ENCODE measurements around the gene CNTNAP3B.
"Not testable (repeated sequence)": the region's sequence is repeated elsewhere in the genome, so short reads cannot be mapped to it uniquely, and the experiment has no call there.

Gene CNTNAP3B

GRCh38 chr9:42053874-42054273, 75.4 kb downstream of the CNTNAP3B start:
- H3K4me1 ChIP-seq (ENCODE audit: insufficient read depth, insufficient read length); H3K9me3 ChIP-seq (ENCODE audit: insufficient read depth, low read length); H3K36me3 ChIP-seq (ENCODE audit: insufficient read depth, insufficient read length, low read length); H3K4me3 ChIP-seq (ENCODE audit: insufficient read length, low read depth); DNase-seq (ENCODE audit: low read depth, low spot score); H3K27me3 ChIP-seq (ENCODE audit: insufficient read depth, insufficient read length); H3K9ac ChIP-seq (ENCODE audit: insufficient read length, low read depth): not testable (repeated sequence)

- H3K4me1 ChIP-seq (ENCODE audit: insufficient read depth, insufficient read length); H3K9me3 ChIP-seq (ENCODE audit: insufficient read depth, low read length): not testable (repeated sequence)
These were observed 78.5 kb downstream of the CNTNAP3B start for GRCh38 chr9:42050701-42051100.

GRCh38 chr9:42044422-42045010, 84.7 kb downstream of the CNTNAP3B start:
- H3K9me3 ChIP-seq (ENCODE audit: insufficient read depth, low read length) = not testable (repeated sequence)

More at GRCh38 chr9:42050701-42051100, 78.5 kb downstream of the CNTNAP3B start:
- not testable (repeated sequence) for H3K9ac ChIP-seq (ENCODE audit: insufficient read length, low read depth); H3K27me3 ChIP-seq (ENCODE audit: insufficient read depth, insufficient read length); H3K4me3 ChIP-seq (ENCODE audit: insufficient read length, low read depth); DNase-seq (ENCODE audit: low read depth, low spot score); H3K36me3 ChIP-seq (ENCODE audit: insufficient read depth, insufficient read length, low read length)

GRCh38 chr9:42033541-42033940, 95.7 kb downstream of the CNTNAP3B start:
- not testable (repeated sequence) for H3K9ac ChIP-seq (ENCODE audit: insufficient read length, low read depth); DNase-seq (ENCODE audit: low read depth, low spot score); H3K36me3 ChIP-seq (ENCODE audit: insufficient read depth, insufficient read length, low read length); H3K27me3 ChIP-seq (ENCODE audit: insufficient read depth, insufficient read length); H3K4me1 ChIP-seq (ENCODE audit: insufficient read depth, insufficient read length); H3K4me3 ChIP-seq (ENCODE audit: insufficient read length, low read depth); H3K9me3 ChIP-seq (ENCODE audit: insufficient read depth, low read length)

More at GRCh38 chr9:42044422-42045010, 84.7 kb downstream of the CNTNAP3B start:
- H3K36me3 ChIP-seq (ENCODE audit: insufficient read depth, insufficient read length, low read length); DNase-seq (ENCODE audit: low read depth, low spot score); H3K27me3 ChIP-seq (ENCODE audit: insufficient read depth, insufficient read length); H3K4me3 ChIP-seq (ENCODE audit: insufficient read length, low read depth); H3K9ac ChIP-seq (ENCODE audit: insufficient read length, low read depth); H3K4me1 ChIP-seq (ENCODE audit: insufficient read depth, insufficient read length): not testable (repeated sequence)

- H3K9ac ChIP-seq (ENCODE audit: insufficient read length, low read depth); H3K9me3 ChIP-seq (ENCODE audit: insufficient read depth, low read length); H3K36me3 ChIP-seq (ENCODE audit: insufficient read depth, insufficient read length, low read length); H3K27me3 ChIP-seq (ENCODE audit: insufficient read depth, insufficient read length); H3K4me1 ChIP-seq (ENCODE audit: insufficient read depth, insufficient read length); H3K4me3 ChIP-seq (ENCODE audit: insufficient read length, low read depth); DNase-seq (ENCODE audit: low read depth, low spot score): not testable (repeated sequence)
These were observed 108.6 kb downstream of the CNTNAP3B start for GRCh38 chr9:42020639-42021038.

GRCh38 chr9:42018220-42018922, 110.9 kb downstream of the CNTNAP3B start:
- not testable (repeated sequence) for H3K9me3 ChIP-seq (ENCODE audit: insufficient read depth, low read length); H3K9ac ChIP-seq (ENCODE audit: insufficient read length, low read depth); H3K27me3 ChIP-seq (ENCODE audit: insufficient read depth, insufficient read length); DNase-seq (ENCODE audit: low read depth, low spot score); H3K4me3 ChIP-seq (ENCODE audit: insufficient read length, low read depth); H3K36me3 ChIP-seq (ENCODE audit: insufficient read depth, insufficient read length, low read length); H3K4me1 ChIP-seq (ENCODE audit: insufficient read depth, insufficient read length)

DNA sequence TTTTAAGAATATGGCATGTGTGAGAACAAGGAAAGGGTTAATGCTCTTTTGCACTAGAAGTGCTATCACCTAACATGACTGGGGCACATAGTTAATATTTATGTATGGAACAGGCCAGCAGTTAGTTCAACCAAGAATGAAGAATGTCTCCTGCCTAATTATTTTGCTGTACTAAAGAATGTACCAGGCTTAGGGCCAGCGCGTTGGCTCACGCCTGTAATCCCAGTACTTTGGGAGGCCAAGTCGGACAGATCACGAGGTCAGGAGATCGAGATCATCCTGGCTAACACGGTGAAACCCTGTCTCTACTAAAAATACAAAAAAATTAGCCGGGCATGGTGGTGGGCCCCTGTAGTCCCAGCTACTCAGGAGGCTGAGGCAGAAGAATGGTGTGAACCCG, 114.9 kb downstream of the CNTNAP3B start:
- not testable (repeated sequence) for H3K9me3 ChIP-seq (ENCODE audit: insufficient read depth, low read length); H3K27me3 ChIP-seq (ENCODE audit: insufficient read depth, insufficient read length); H3K9ac ChIP-seq (ENCODE audit: insufficient read length, low read depth); DNase-seq (ENCODE audit: low read depth, low spot score); H3K4me1 ChIP-seq (ENCODE audit: insufficient read depth, insufficient read length); H3K36me3 ChIP-seq (ENCODE audit: insufficient read depth, insufficient read length, low read length); H3K4me3 ChIP-seq (ENCODE audit: insufficient read length, low read depth)

GRCh38 chr9:41991607-41992006, 137.6 kb downstream of the CNTNAP3B start:
- DNase-seq (ENCODE audit: low read depth, low spot score); H3K27me3 ChIP-seq (ENCODE audit: insufficient read depth, insufficient read length); H3K4me3 ChIP-seq (ENCODE audit: insufficient read length, low read depth); H3K4me1 ChIP-seq (ENCODE audit: insufficient read depth, insufficient read length); H3K36me3 ChIP-seq (ENCODE audit: insufficient read depth, insufficient read length, low read length); H3K9ac ChIP-seq (ENCODE audit: insufficient read length, low read depth); H3K9me3 ChIP-seq (ENCODE audit: insufficient read depth, low read length): not testable (repeated sequence)

DNA sequence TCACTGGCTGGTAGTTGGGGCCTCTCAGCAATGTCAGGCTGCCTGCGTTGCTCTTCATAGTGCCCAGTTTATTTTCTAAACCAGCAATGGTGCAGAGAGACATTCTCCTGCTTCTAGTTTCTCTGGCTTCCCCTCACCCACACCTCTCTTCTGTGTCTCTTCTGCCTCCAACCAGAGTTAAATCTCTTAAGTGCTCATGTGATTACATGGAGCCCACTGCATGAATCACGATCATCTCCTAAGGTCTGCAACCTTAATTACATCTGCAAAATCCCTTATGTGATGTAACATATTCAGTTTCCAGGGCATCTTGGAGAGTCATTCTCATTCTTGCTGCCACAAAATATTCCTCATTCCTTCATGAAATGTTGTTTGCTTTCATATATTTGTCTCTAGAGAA, 149.0 kb downstream of the CNTNAP3B start:
- H3K27me3 ChIP-seq (ENCODE audit: insufficient read depth, insufficient read length); H3K9ac ChIP-seq (ENCODE audit: insufficient read length, low read depth); DNase-seq (ENCODE audit: low read depth, low spot score); H3K9me3 ChIP-seq (ENCODE audit: insufficient read depth, low read length); H3K4me3 ChIP-seq (ENCODE audit: insufficient read length, low read depth); H3K4me1 ChIP-seq (ENCODE audit: insufficient read depth, insufficient read length); H3K36me3 ChIP-seq (ENCODE audit: insufficient read depth, insufficient read length, low read length): not testable (repeated sequence)

GRCh38 chr9:41977965-41978600, 151.1 kb downstream of the CNTNAP3B start:
- not testable (repeated sequence) for H3K4me1 ChIP-seq (ENCODE audit: insufficient read depth, insufficient read length); H3K36me3 ChIP-seq (ENCODE audit: insufficient read depth, insufficient read length, low read length); H3K9ac ChIP-seq (ENCODE audit: insufficient read length, low read depth); H3K27me3 ChIP-seq (ENCODE audit: insufficient read depth, insufficient read length); H3K9me3 ChIP-seq (ENCODE audit: insufficient read depth, low read length); H3K4me3 ChIP-seq (ENCODE audit: insufficient read length, low read depth); DNase-seq (ENCODE audit: low read depth, low spot score)

DNA sequence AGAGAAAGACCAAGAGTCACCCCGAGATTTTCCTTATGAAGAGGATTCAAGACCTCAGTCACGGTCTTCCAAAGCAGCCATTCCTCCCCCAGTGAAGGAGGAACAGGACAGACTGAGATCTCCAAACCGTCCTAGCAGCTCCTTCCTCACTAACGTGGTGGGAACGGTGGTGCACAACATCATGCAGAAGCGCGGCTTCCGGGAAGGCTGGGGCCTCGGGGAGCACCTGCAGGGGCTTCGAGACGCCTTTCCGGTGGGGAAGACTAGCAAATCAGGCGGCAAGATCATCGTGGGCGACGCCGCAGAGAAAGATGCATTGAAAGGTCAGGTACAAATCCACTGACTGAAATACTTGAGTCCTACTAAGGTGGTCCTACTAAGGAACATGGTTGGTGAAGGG, 154.3 kb downstream of the CNTNAP3B start:
- not testable (repeated sequence) for H3K4me3 ChIP-seq (ENCODE audit: insufficient read length, low read depth); H3K27me3 ChIP-seq (ENCODE audit: insufficient read depth, insufficient read length); DNase-seq (ENCODE audit: low read depth, low spot score); H3K36me3 ChIP-seq (ENCODE audit: insufficient read depth, insufficient read length, low read length); H3K9ac ChIP-seq (ENCODE audit: insufficient read length, low read depth); H3K4me1 ChIP-seq (ENCODE audit: insufficient read depth, insufficient read length); H3K9me3 ChIP-seq (ENCODE audit: insufficient read depth, low read length)

DNA sequence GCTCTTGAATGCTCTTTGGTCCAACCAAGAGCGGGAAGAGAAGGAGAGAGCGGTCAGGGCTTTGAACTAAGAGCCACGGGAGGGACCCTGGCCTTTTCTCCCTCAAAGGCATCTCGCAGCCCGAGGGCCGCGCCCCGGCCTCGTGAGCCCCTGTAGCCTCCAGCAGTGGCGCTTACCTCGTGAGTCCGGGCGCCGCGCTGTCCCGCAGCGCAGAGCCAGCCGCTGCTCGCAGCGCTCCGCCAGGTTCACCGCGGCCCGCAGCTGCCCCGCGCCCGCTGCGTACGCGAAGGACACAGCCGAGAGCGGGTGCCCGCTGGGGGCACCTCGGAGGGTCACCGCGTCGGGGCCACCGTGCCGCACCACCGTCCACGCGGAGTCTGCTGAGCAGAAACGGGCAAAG, 176.2 kb downstream of the CNTNAP3B start:
- H3K9ac ChIP-seq (ENCODE audit: insufficient read length, low read depth); H3K36me3 ChIP-seq (ENCODE audit: insufficient read depth, insufficient read length, low read length); H3K27me3 ChIP-seq (ENCODE audit: insufficient read depth, insufficient read length); H3K4me3 ChIP-seq (ENCODE audit: insufficient read length, low read depth); H3K9me3 ChIP-seq (ENCODE audit: insufficient read depth, low read length); DNase-seq (ENCODE audit: low read depth, low spot score); H3K4me1 ChIP-seq (ENCODE audit: insufficient read depth, insufficient read length): not testable (repeated sequence)
